ENCODE data around the gene PHLDB1. TPM values are rescaled to one million over a fixed set of nuclear protein-coding genes. Genes with fewer than 3 reads are reported as not detected.

Gene PHLDB1
- polyA plus RNA-seq, 3 donors: 0.17 TPM; not detected in 2

- no peak for DNase-seq
- Histone ChIP-seq H3K9ac (ENCODE audit: insufficient read depth, low read length, poor library complexity, severe bottlenecking) (no peak overlapping the region), H3K27ac (ENCODE audit: low read depth in 1 of 2, low read length in 2 of 2) (no peak overlapping the region), H3K4me2 (replicated peaks; ENCODE audit: extremely low read depth, low read length, poor library complexity, severe bottlenecking) (no peak overlapping the region), H3K79me2 (ENCODE audit: insufficient read depth, low read length) (no peaks in the 10 kb centered on the region), H4K20me1 (ENCODE audit: insufficient read depth, low read length) (no peaks in the 10 kb centered on the region), H3K4me1 (ENCODE audit: control insufficient read depth in 1 of 2, insufficient read depth in 2 of 2, low read length in 2 of 2) (no peaks in the 10 kb centered on the region), H3K36me3 (replicated peaks in 1 of 2; ENCODE audit: control insufficient read depth in 1 of 2, insufficient read depth in 2 of 2, low read length in 2 of 2) (no peaks in the 10 kb centered on the region), H3K9me3 (replicated peaks in 1 of 2; ENCODE audit: control insufficient read depth in 1 of 2, insufficient read depth in 1 of 2, low read length in 2 of 2) (peaks cover 7 to 11% of the 10 kb centered on the region in 2 donors), H3K4me3 (replicated peaks in 1 of 3; ENCODE audit: low read depth in 2 of 3, low read length in 3 of 3) (no peak overlapping the region), H2AFZ (ENCODE audit: insufficient read depth, low read depth, low read length, poor library complexity, severe bottlenecking) (no peak overlapping the region), H3K27me3 (ENCODE audit: control insufficient read depth in 2 of 2, insufficient read depth in 2 of 2, low read length in 2 of 2) (no peaks in the 10 kb centered on the region)
- WGBS (ENCODE audit: insufficient coverage): no CpG with 5 or more reads among the region's 2 CpGs
- peaks cover 4 to 18% (median 8%) of the 10 kb centered on the region in 7 donors for H3K9me3 Mint-ChIP-seq
- no peak overlapping the region for H3K27ac Mint-ChIP-seq
- peaks cover 5 to 15% (median 7%) of the 10 kb centered on the region in 3 donors for H3K27me3 Mint-ChIP-seq (ENCODE audit: low read depth in 3 of 3)
- H3K4me3 Mint-ChIP-seq: no peak overlapping the region
- no peaks in the 10 kb centered on the region for H3K4me1 Mint-ChIP-seq
- intact Hi-C loops (cut with micrococcal nuclease): no loop called here
- TF ChIP-seq CTCF (IDR thresholded peaks at IDR 0.05): no peak
- no peaks in the 10 kb centered on the region for H3K36me3 Mint-ChIP-seq
Observed at GRCh38 chr11:118671254-118671653, 63.8 kb downstream of the PHLDB1 start.

GRCh38 chr11:118672846-118673245 is 65.4 kb downstream of the PHLDB1 start:
- DNase-seq: no peak
- Histone ChIP-seq H3K4me3 (replicated peaks in 1 of 3; ENCODE audit: low read depth in 2 of 3, low read length in 3 of 3) (no peak overlapping the region), H3K4me1 (ENCODE audit: control insufficient read depth in 1 of 2, insufficient read depth in 2 of 2, low read length in 2 of 2) (no peaks in the 10 kb centered on the region), H2AFZ (ENCODE audit: insufficient read depth, low read depth, low read length, poor library complexity, severe bottlenecking) (no peak overlapping the region), H3K27me3 (ENCODE audit: control insufficient read depth in 2 of 2, insufficient read depth in 2 of 2, low read length in 2 of 2) (no peaks in the 10 kb centered on the region), H4K20me1 (ENCODE audit: insufficient read depth, low read length) (no peaks in the 10 kb centered on the region), H3K9ac (ENCODE audit: insufficient read depth, low read length, poor library complexity, severe bottlenecking) (no peak overlapping the region), H3K9me3 (replicated peaks in 1 of 2; ENCODE audit: control insufficient read depth in 1 of 2, insufficient read depth in 1 of 2, low read length in 2 of 2) (peaks cover 7 to 12% of the 10 kb centered on the region in 2 donors), H3K79me2 (ENCODE audit: insufficient read depth, low read length) (no peaks in the 10 kb centered on the region), H3K36me3 (replicated peaks in 1 of 2; ENCODE audit: control insufficient read depth in 1 of 2, insufficient read depth in 2 of 2, low read length in 2 of 2) (no peaks in the 10 kb centered on the region), H3K4me2 (replicated peaks; ENCODE audit: extremely low read depth, low read length, poor library complexity, severe bottlenecking) (no peak overlapping the region), H3K27ac (ENCODE audit: low read depth in 1 of 2, low read length in 2 of 2) (no peak overlapping the region)
- no peaks in the 10 kb centered on the region for H3K4me1 Mint-ChIP-seq
- no peak overlapping the region for H3K4me3 Mint-ChIP-seq
- peaks cover 4 to 27% (median 12%) of the 10 kb centered on the region in 7 donors for H3K9me3 Mint-ChIP-seq
- no peaks in the 10 kb centered on the region for H3K36me3 Mint-ChIP-seq
- intact Hi-C loops (cut with micrococcal nuclease): no loop called here
- peaks cover 5 to 12% (median 7%) of the 10 kb centered on the region in 3 donors for H3K27me3 Mint-ChIP-seq (ENCODE audit: low read depth in 3 of 3)
- no peak overlapping the region for H3K27ac Mint-ChIP-seq
- 100% methylated on average over 1 of the region's 1 CpG for WGBS (ENCODE audit: insufficient coverage)
- peak; percentile 10 for TF ChIP-seq CTCF (IDR thresholded peaks at IDR 0.05)

All from CD14-positive monocyte (primary cell).